ENCODE measurements around the gene ARHGAP12.

Gene ARHGAP12

GRCh38 chr10:31822616-31823318, 105.9 kb downstream of the ARHGAP12 start:
- ATAC-seq (ENCODE audit: insufficient read depth, low read depth) (no peak), DNase-seq (no peak)
- 0 out of 2 replicates have a peak, but pooled peaks cover 5% of the 10 kb centered on the region for H3K36me3 ChIP-seq (ENCODE audit: insufficient read depth, low read length)
- H3K27me3 ChIP-seq (ENCODE audit: insufficient read depth, low read length, poor library complexity): no peaks in the 10 kb centered on the region
- H3K4me1 ChIP-seq (ENCODE audit: insufficient read depth, low read length): no peaks in the 10 kb centered on the region
- TF ChIP-seq EZH2 (IDR thresholded peaks at IDR 0.05; ENCODE audit: borderline replicate concordance, low read depth, low read length, severe bottlenecking): no peak
- TF ChIP-seq CTCF (IDR thresholded peaks at IDR 0.05; ENCODE audit: borderline replicate concordance, extremely low read depth, low read length, poor library complexity, severe bottlenecking): no peak
- H3K4me2 ChIP-seq (ENCODE audit: insufficient read depth, low read length): no peak overlapping the region
- H2AFZ ChIP-seq (ENCODE audit: low read depth, low read length): no peak overlapping the region
- no peak overlapping the region for H3K27ac ChIP-seq (ENCODE audit: low read length)
- no peaks in the 10 kb centered on the region for H3K79me2 ChIP-seq (ENCODE audit: insufficient read depth, low read length)
- H4K20me1 ChIP-seq (ENCODE audit: insufficient read depth, low read length): no peaks in the 10 kb centered on the region
- H3K4me3 ChIP-seq (ENCODE audit: low read depth in 1 of 2, low read length in 2 of 2): no peak overlapping the region
- no peaks in the 10 kb centered on the region for H3K9me3 ChIP-seq (ENCODE audit: insufficient read depth, low read length, severe bottlenecking)
- H3K9ac ChIP-seq (ENCODE audit: low read depth, low read length): no peak overlapping the region

GRCh38 chr10:31822150-31822549, 106.5 kb downstream of the ARHGAP12 start:
- no peaks in the 10 kb centered on the region for H4K20me1 ChIP-seq (ENCODE audit: insufficient read depth, low read length)
- no peak overlapping the region for H3K4me2 ChIP-seq (ENCODE audit: insufficient read depth, low read length)
- H3K79me2 ChIP-seq (ENCODE audit: insufficient read depth, low read length): no peaks in the 10 kb centered on the region
- no peak for DNase-seq
- H3K27ac ChIP-seq (ENCODE audit: low read length): no peak overlapping the region
- H3K4me1 ChIP-seq (ENCODE audit: insufficient read depth, low read length): no peaks in the 10 kb centered on the region
- no peaks in the 10 kb centered on the region for H3K9me3 ChIP-seq (ENCODE audit: insufficient read depth, low read length, severe bottlenecking)
- H3K4me3 ChIP-seq (ENCODE audit: low read depth in 1 of 2, low read length in 2 of 2): no peak overlapping the region
- TF ChIP-seq CTCF (IDR thresholded peaks at IDR 0.05; ENCODE audit: borderline replicate concordance, extremely low read depth, low read length, poor library complexity, severe bottlenecking) (no peak), EZH2 (IDR thresholded peaks at IDR 0.05; ENCODE audit: borderline replicate concordance, low read depth, low read length, severe bottlenecking) (no peak)
- H2AFZ ChIP-seq (ENCODE audit: low read depth, low read length): no peak overlapping the region
- H3K27me3 ChIP-seq (ENCODE audit: insufficient read depth, low read length, poor library complexity): no peaks in the 10 kb centered on the region
- H3K36me3 ChIP-seq (ENCODE audit: insufficient read depth, low read length): 0 out of 2 replicates have a peak, but pooled peaks cover 5% of the 10 kb centered on the region
- no peak for ATAC-seq (ENCODE audit: insufficient read depth, low read depth)
- H3K9ac ChIP-seq (ENCODE audit: low read depth, low read length): no peak overlapping the region

- Histone ChIP-seq H2AFZ (ENCODE audit: low read depth, low read length) (no peak overlapping the region), H3K9ac (ENCODE audit: low read depth, low read length) (no peak overlapping the region), H3K4me1 (ENCODE audit: insufficient read depth, low read length) (no peaks in the 10 kb centered on the region), H3K36me3 (ENCODE audit: insufficient read depth, low read length) (peaks cover 8% of the 10 kb centered on the region; the same call in 1 of the 2 replicates), H3K9me3 (ENCODE audit: insufficient read depth, low read length, severe bottlenecking) (no peaks in the 10 kb centered on the region), H3K27ac (ENCODE audit: low read length) (no peak overlapping the region), H3K79me2 (ENCODE audit: insufficient read depth, low read length) (no peaks in the 10 kb centered on the region), H3K27me3 (ENCODE audit: insufficient read depth, low read length, poor library complexity) (no peaks in the 10 kb centered on the region), H4K20me1 (ENCODE audit: insufficient read depth, low read length) (no peaks in the 10 kb centered on the region), H3K4me2 (ENCODE audit: insufficient read depth, low read length) (no peak overlapping the region), H3K4me3 (ENCODE audit: low read depth in 1 of 2, low read length in 2 of 2) (no peak overlapping the region)
- DNase-seq (no peak), ATAC-seq (ENCODE audit: insufficient read depth, low read depth) (no peak)
- TF ChIP-seq EZH2 (IDR thresholded peaks at IDR 0.05; ENCODE audit: borderline replicate concordance, low read depth, low read length, severe bottlenecking) (no peak), CTCF (IDR thresholded peaks at IDR 0.05; ENCODE audit: borderline replicate concordance, extremely low read depth, low read length, poor library complexity, severe bottlenecking) (no peak)
Measured at GRCh38 chr10:31820778-31821369, 107.8 kb downstream of the ARHGAP12 start.

All from DND-41 (cell line).